K562 (cell line): ENCODE results near the gene CHD3. TPM values are rescaled to one million over a fixed set of nuclear protein-coding genes. Genes with fewer than 3 reads are reported as not detected.
A peak's percentile ranks its signal among the peaks of the same experiment; 100 is the strongest.

ENCODE experiments used
- ARHGAP35 ChIP-seq: fragments of 450-650 bp; IDR thresholded peaks from 2 replicates; pipeline ENCODE4 v1.6.1; 2018; ENCODE audit not compliant: partially characterized antibody
- BRF1 ChIP-seq: IDR thresholded peaks from 3 replicates; pipeline ENCODE4 v1.6.1; 2011; ENCODE audit warnings: borderline replicate concordance, mild to moderate bottlenecking; ENCODE audit not compliant: insufficient read length; ENCODE audit errors: extremely low read depth
- CHAMP1 ChIP-seq: fragments of 450-650 bp; IDR thresholded peaks from 2 replicates; pipeline ENCODE4 v1.6.1; 2016; ENCODE audit warnings: mild to moderate bottlenecking
- CXXC5 ChIP-seq: fragments of 250-450 bp; sonication (Bioruptor Pico); IDR thresholded peaks from 2 replicates; pipeline ENCODE4 v1.8.0; 2022; ENCODE audit warnings: inconsistent platforms, mild to moderate bottlenecking, moderate library complexity
- GATAD2B ChIP-seq: fragments of 450-650 bp; IDR thresholded peaks from 2 replicates; pipeline ENCODE4 v1.6.1; 2017; ENCODE audit warnings: mild to moderate bottlenecking, borderline replicate concordance
- GMEB1 ChIP-seq: fragments of 250-450 bp; sonication (Bioruptor Pico); IDR thresholded peaks from 2 replicates; pipeline ENCODE4 v1.4.0; 2020; ENCODE audit warnings: mild to moderate bottlenecking
- HMGXB4 ChIP-seq: sonication (generic); formaldehyde crosslinking; IDR thresholded peaks from 2 replicates; pipeline ENCODE4 v1.8.1; 2023; ENCODE audit warnings: mild to moderate bottlenecking, missing genetic modification reagents
- JUND ChIP-seq, 2 experiments: IDR thresholded peaks; 2 replicates in 1 of 2; 3 replicates in 1 of 2; pipeline ENCODE4 v1.6.1; 2011; ENCODE audit warnings: borderline replicate concordance in 2 of 2, low read depth in 2 of 2, low read length in 2 of 2, improper control_type of control experiment in 1 of 2, missing biosample characterization in 1 of 2, missing genetic modification characterization in 1 of 2, missing genetic modification reagents in 1 of 2
- KDM5B ChIP-seq: fragments of 200-600 bp; sonication (generic); IDR thresholded peaks from 2 replicates; pipeline ENCODE4 v1.6.1; 2012; ENCODE audit warnings: low read depth, mild to moderate bottlenecking, moderate library complexity, low read length, control low read depth, inconsistent platforms; ENCODE audit not compliant: insufficient replicate concordance
- MECOM ChIP-seq: fragments of 250-450 bp; sonication (Bioruptor Pico); IDR thresholded peaks from 2 replicates; pipeline ENCODE4 v1.8.0; 2022; ENCODE audit warnings: inconsistent platforms
- PHF8 ChIP-seq: fragments of 200-600 bp; sonication (generic); IDR thresholded peaks from 2 replicates; pipeline ENCODE4 v1.6.1; 2012; ENCODE audit warnings: mixed run types, mild to moderate bottlenecking, inconsistent platforms, low read length, moderate library complexity, borderline replicate concordance
- POLR3G ChIP-seq: IDR thresholded peaks from 2 replicates; pipeline ENCODE4 v1.6.1; 2011; ENCODE audit not compliant: insufficient read length, insufficient replicate concordance; ENCODE audit errors: extremely low read depth
- PRPF4 ChIP-seq: fragments of 200-400 bp; formaldehyde crosslinking; IDR thresholded peaks from one replicate; pipeline ENCODE4 v1.6.1; 2017; ENCODE audit warnings: low read length, low read depth, mild to moderate bottlenecking; ENCODE audit not compliant: insufficient read depth, poor library complexity, severe bottlenecking
- RBFOX2 ChIP-seq: fragments of 200-400 bp; formaldehyde crosslinking; IDR thresholded peaks from 2 replicates; pipeline ENCODE4 v1.6.1; 2017; ENCODE audit warnings: low read depth, mild to moderate bottlenecking, low read length, moderate library complexity
- SAFB2 ChIP-seq: fragments of 200-400 bp; formaldehyde crosslinking; IDR thresholded peaks from 2 replicates; pipeline ENCODE4 v1.6.1; 2018; ENCODE audit warnings: borderline replicate concordance, low read length, low read depth, moderate library complexity; ENCODE audit not compliant: severe bottlenecking
- TRIM25 ChIP-seq: fragments of 450-650 bp; IDR thresholded peaks from 2 replicates; pipeline ENCODE4 v1.7.0; 2016; ENCODE audit warnings: borderline replicate concordance
- ZNF217 ChIP-seq: sonication (generic); formaldehyde crosslinking; IDR thresholded peaks from 2 replicates; pipeline ENCODE4 v1.8.0; 2022; ENCODE audit warnings: mild to moderate bottlenecking, missing genetic modification reagents
- ZNF239 ChIP-seq: fragments of 250-450 bp; sonication (Bioruptor Pico); IDR thresholded peaks from 2 replicates; pipeline ENCODE4 v1.4.0; 2020; ENCODE audit warnings: mild to moderate bottlenecking
- ZNF311 ChIP-seq: fragments of 250-450 bp; sonication (Bioruptor Pico); IDR thresholded peaks from 2 replicates; pipeline ENCODE4 v1.4.0; 2020; ENCODE audit warnings: mild to moderate bottlenecking, moderate library complexity
- polyA plus RNA-seq, 8 experiments: library from polyadenylated mRNA; depleted of rRNA in 4 of 8; stranded (reverse) in 5 of 8; unstranded in 3 of 8; fragments of >200 nt; fragmentation: Nextera tagmentation in 2 of 8; fragmentation: Illumina TruSeq in 1 of 8; extraction: Ambion mirVana in 2 of 8; extraction: Trizol in 1 of 8; gene quantifications; 2 replicates each; pipeline versions ENCODE4 v1.2.1 to v1.2.3, GENCODE V29; 2011 to 2014; ENCODE audit warnings: inconsistent platforms in 1 of 8, missing spikeins in 1 of 8
- total RNA-seq, 7 experiments: library from RNA; depleted of rRNA in 6 of 7; stranded (reverse); fragments of >200 nt in 6 of 7; fragmentation: Illumina TruSeq in 2 of 7; extraction: Trizol in 2 of 7; gene quantifications; 2 replicates each; pipeline versions ENCODE4 v1.2.1 to v1.2.3, GENCODE V29; 2011 to 2021; ENCODE audit warnings: low replicate concordance in 1 of 7

The CHD3 gene
- total and polyA plus RNA-seq, 9 of the 15 experiments (the other 6 are each of a cell fraction or from before 2014, with no cell fraction given), result 0.39 to 38.2 (median 21.2) TPM

- peak; percentile 95; the same call in 1 of the 2 replicates for TF ChIP-seq CHAMP1
- TF ChIP-seq JUND (IDR thresholded peaks at IDR 0.05; ENCODE audit: borderline replicate concordance, low read depth, low read length), result no peak
- no peak for TF ChIP-seq JUND (tag; IDR thresholded peaks at IDR 0.05; ENCODE audit: borderline replicate concordance, low read depth, low read length)
- no peak for TF ChIP-seq ZNF217 (CRISPR knock-in tag)
- TF ChIP-seq PRPF4, result peak; percentile 66
- no peak for TF ChIP-seq ZNF311 (CRISPR knock-in tag)
- TF ChIP-seq CXXC5 (CRISPR knock-in tag), result 0 out of 2 replicates have a peak, but pooled peaks have one; percentile 31
- no peak for TF ChIP-seq ARHGAP35
- no peak for TF ChIP-seq MECOM (CRISPR knock-in tag)
- TF ChIP-seq GMEB1 (CRISPR knock-in tag), result no peak
- TF ChIP-seq KDM5B, result no peak
- no peak for TF ChIP-seq PHF8
- TF ChIP-seq TRIM25, result no peak
- TF ChIP-seq BRF1, result no peak
- TF ChIP-seq ZNF239 (CRISPR knock-in tag), result no peak
- no peak for TF ChIP-seq HMGXB4 (CRISPR knock-in tag)
- no peak for TF ChIP-seq SAFB2
- no peak for TF ChIP-seq POLR3G
- no peak for TF ChIP-seq GATAD2B
- TF ChIP-seq RBFOX2, result peak; percentile 62
These were observed 36.9 kb upstream of the CHD3 start (continued) for GRCh38 chr17:7851438-7852261.
